Upper lobe of right lung (tissue), 1 donor: ENCODE results near the gene CEP290. TPM values are rescaled to one million over a fixed set of nuclear protein-coding genes. Genes with fewer than 3 reads are reported as not detected.

Experiments used
- ATAC-seq: fragments of 200-7000 bp; cut with Tn5 transposase; one replicate; pipeline ENCODE4 v1.9.1; 2020; ENCODE audit warnings: mild to moderate bottlenecking, moderate library complexity
- DNase-seq: peaks from one replicate; pipeline ENCODE4 v3.0.0-alpha.2; 2020
- H3K27ac ChIP-seq: fragments of 200-600 bp; one replicate; pipeline ENCODE4 v1.8.0; 2022
- H3K27me3 ChIP-seq: fragments of 200-600 bp; one replicate; pipeline ENCODE4 v1.8.0; 2022; ENCODE audit warnings: mild to moderate bottlenecking
- H3K36me3 ChIP-seq: fragments of 200-600 bp; one replicate; pipeline ENCODE4 v1.8.0; 2022
- H3K4me1 ChIP-seq: fragments of 200-600 bp; one replicate; pipeline ENCODE4 v1.8.0; 2022
- H3K4me3 ChIP-seq: fragments of 200-600 bp; one replicate; pipeline ENCODE4 v1.8.0; 2022; ENCODE audit warnings: mild to moderate bottlenecking
- H3K9me3 ChIP-seq: fragments of 200-600 bp; one replicate; pipeline ENCODE4 v1.8.0; 2022
- intact Hi-C: fragments of 100-400 bp; cut with DNase I; formaldehyde crosslinking; loops from one replicate; pipeline ENCODE4 v1.11.0; 2022
- total RNA-seq: library from RNA; stranded (reverse); fragmentation: NEBNext Ultra II Directional; extraction: Animal tissue kit (Norgen Biotek cat#: 25700); gene quantifications from one replicate; pipeline ENCODE4 v1.2.1, GENCODE V29; 2021
- TF ChIP-seq, protein P1 (sequence below): fragments of 200-600 bp; IDR thresholded peaks from one replicate; pipeline ENCODE4 v1.8.0; 2022; ENCODE audit warnings: antibody characterized with exemption
- donor health status: DM: no; HTN: yes; CAD: no; lungs with severe emphysema.

The CEP290 gene
- total RNA-seq, 1 donor from 2014 or later = 11.8 TPM

GRCh38 chr12:88108021-88108420 is 33.9 kb downstream of the CEP290 start:
- H3K27me3 ChIP-seq = no peaks in the 10 kb centered on the region
- TF ChIP-seq, protein P1, sequence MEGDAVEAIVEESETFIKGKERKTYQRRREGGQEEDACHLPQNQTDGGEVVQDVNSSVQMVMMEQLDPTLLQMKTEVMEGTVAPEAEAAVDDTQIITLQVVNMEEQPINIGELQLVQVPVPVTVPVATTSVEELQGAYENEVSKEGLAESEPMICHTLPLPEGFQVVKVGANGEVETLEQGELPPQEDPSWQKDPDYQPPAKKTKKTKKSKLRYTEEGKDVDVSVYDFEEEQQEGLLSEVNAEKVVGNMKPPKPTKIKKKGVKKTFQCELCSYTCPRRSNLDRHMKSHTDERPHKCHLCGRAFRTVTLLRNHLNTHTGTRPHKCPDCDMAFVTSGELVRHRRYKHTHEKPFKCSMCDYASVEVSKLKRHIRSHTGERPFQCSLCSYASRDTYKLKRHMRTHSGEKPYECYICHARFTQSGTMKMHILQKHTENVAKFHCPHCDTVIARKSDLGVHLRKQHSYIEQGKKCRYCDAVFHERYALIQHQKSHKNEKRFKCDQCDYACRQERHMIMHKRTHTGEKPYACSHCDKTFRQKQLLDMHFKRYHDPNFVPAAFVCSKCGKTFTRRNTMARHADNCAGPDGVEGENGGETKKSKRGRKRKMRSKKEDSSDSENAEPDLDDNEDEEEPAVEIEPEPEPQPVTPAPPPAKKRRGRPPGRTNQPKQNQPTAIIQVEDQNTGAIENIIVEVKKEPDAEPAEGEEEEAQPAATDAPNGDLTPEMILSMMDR = no peak
- intact Hi-C loops = no loop called here
- H3K36me3 ChIP-seq = peaks cover 37% of the 10 kb centered on the region
- no peak overlapping the region for H3K27ac ChIP-seq
- H3K9me3 ChIP-seq = no peaks in the 10 kb centered on the region
- DNase-seq (no peak), ATAC-seq (no peak)
- no peaks in the 10 kb centered on the region for H3K4me1 ChIP-seq
- no peak overlapping the region for H3K4me3 ChIP-seq

DNA sequence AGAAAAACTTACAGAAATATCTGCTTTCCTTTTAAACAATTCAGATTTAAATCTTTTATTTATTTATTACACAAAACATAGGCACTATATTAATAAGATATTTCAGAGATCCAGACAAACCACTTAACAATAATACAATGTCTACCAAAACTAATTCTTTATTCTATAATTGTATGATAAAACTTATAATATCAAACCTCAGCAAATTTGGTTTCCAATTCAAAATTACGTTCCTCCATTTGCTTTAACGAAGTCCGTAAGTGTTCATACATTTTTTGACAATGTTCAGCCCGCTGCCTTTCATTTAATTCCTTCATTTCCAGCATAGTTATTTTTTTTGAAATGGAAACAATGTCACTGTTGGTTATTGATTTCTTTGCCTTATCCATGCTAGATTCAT is 48.3 kb downstream of the CEP290 start:
- TF ChIP-seq, protein P1 = no peak
- Histone ChIP-seq H3K4me3 (no peak overlapping the region), H3K9me3 (no peaks in the 10 kb centered on the region), H3K36me3 (peaks cover 25% of the 10 kb centered on the region), H3K27me3 (no peaks in the 10 kb centered on the region), H3K4me1 (no peaks in the 10 kb centered on the region), H3K27ac (no peak overlapping the region)
- intact Hi-C loops = no loop called here
- DNase-seq = no peak
- ATAC-seq = no peak

DNA sequence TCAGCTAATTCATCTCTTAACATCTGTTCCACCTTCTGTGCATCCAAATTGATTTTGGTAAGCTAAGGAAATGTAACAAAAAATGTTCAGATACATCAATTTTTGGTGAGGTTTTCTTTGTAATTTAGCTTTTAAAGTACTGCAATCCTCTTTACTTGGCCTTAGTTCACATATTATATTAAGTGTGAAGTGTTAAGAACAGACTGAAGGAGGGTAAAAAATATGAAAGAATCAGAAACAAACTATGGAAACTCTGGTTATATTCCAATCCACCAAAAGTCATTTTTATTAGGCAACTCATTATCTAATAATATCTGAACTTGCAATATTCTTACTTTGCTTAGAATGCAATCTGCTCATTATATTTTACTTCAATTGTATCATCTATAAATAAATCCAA is 49.1 kb downstream of the CEP290 start:
- TF ChIP-seq, protein P1 = no peak
- H3K4me3 ChIP-seq = no peak overlapping the region
- no peaks in the 10 kb centered on the region for H3K27me3 ChIP-seq
- DNase-seq (no peak), ATAC-seq (no peak)
- no peaks in the 10 kb centered on the region for H3K9me3 ChIP-seq
- no peak overlapping the region for H3K27ac ChIP-seq
- intact Hi-C loops = no loop called here
- H3K4me1 ChIP-seq = no peaks in the 10 kb centered on the region
- peaks cover 32% of the 10 kb centered on the region for H3K36me3 ChIP-seq

- DNase-seq (no peak), ATAC-seq (no peak)
- Histone ChIP-seq H3K9me3 (no peaks in the 10 kb centered on the region), H3K27ac (no peak overlapping the region), H3K4me1 (no peaks in the 10 kb centered on the region), H3K4me3 (no peak overlapping the region), H3K27me3 (no peaks in the 10 kb centered on the region), H3K36me3 (peaks cover 59% of the 10 kb centered on the region)
- intact Hi-C loops = no loop called here
- TF ChIP-seq, protein P1 = no peak
Observed at GRCh38 chr12:88084210-88084609, 57.7 kb downstream of the CEP290 start.

DNA sequence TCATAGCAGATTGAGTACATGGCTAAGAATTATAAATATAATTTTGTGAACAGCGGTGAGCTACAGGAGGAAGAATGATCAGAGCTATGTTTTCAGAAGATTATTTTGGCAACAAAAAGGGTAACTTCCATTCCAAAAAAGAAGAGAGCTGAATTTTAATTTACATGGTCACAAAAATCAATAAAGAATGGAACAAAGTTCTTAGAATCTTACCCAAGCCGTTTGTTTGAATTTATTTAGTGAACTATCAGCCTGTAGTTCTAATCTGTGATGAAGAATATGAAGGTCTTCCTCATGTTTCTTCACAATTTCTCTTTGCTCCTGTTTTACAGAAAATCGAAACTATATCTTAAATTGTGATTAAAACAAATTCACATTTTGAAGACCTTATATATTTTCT is 58.3 kb downstream of the CEP290 start:
- no peak for ATAC-seq

DNA sequence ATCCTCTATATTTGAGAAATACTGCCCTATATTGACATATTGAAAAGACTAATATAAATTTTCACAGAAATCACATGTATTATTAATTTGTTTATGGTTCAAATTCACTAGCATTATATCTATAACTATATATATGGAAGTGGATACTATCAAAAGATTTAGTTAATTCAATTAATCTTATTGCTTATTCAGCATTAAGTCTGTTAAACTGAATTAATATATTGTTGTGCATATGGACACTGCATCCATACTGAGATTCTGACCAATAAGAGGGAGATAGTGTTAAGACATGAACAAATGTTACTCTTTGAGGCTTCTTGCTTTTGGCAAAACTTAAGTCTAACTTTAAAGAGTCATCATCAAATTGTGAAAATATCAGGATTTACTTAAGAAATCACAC is 60.6 kb downstream of the CEP290 start:
- TF ChIP-seq, protein P1 = no peak
- Histone ChIP-seq H3K27ac (no peak overlapping the region), H3K9me3 (no peaks in the 10 kb centered on the region), H3K27me3 (no peaks in the 10 kb centered on the region), H3K4me3 (no peak overlapping the region), H3K36me3 (peaks cover 67% of the 10 kb centered on the region), H3K4me1 (no peaks in the 10 kb centered on the region)
- intact Hi-C loops = no loop called here
- ATAC-seq (no peak), DNase-seq (no peak)

More for the DNA sequence above, 58.3 kb downstream of the CEP290 start:
- Histone ChIP-seq H3K9me3 (no peaks in the 10 kb centered on the region), H3K4me1 (no peaks in the 10 kb centered on the region), H3K4me3 (no peak overlapping the region), H3K27me3 (no peaks in the 10 kb centered on the region), H3K36me3 (peaks cover 59% of the 10 kb centered on the region), H3K27ac (no peak overlapping the region)
- DNase-seq = no peak
- intact Hi-C loops = no loop called here
- TF ChIP-seq, protein P1 = no peak
